Glutamatergic neuron (in vitro differentiated cells): ENCODE results near the gene VWA5B2. TPM values are rescaled to one million over a fixed set of nuclear protein-coding genes. Genes with fewer than 3 reads are reported as not detected.

Source experiments
- DNase-seq: peaks from one replicate; pipeline ENCODE4 v3.0.0; 2022
- H3K27ac Mint-ChIP-seq: one replicate; pipeline ENCODE4 v1.8.0; 2020; ENCODE audit warnings: mild to moderate bottlenecking, mixed read lengths, inconsistent platforms; ENCODE audit not compliant: unreplicated experiment
- H3K27me3 Mint-ChIP-seq: one replicate; pipeline ENCODE4 v1.8.0; 2020; ENCODE audit warnings: mild to moderate bottlenecking, moderate library complexity, mixed read lengths, inconsistent platforms; ENCODE audit not compliant: unreplicated experiment
- H3K36me3 Mint-ChIP-seq: one replicate; pipeline ENCODE4 v1.8.0; 2020; ENCODE audit warnings: mild to moderate bottlenecking, mixed read lengths, inconsistent platforms; ENCODE audit not compliant: unreplicated experiment
- H3K4me1 Mint-ChIP-seq: one replicate; pipeline ENCODE4 v1.8.0; 2020; ENCODE audit warnings: mild to moderate bottlenecking, low read depth, mixed read lengths, inconsistent platforms; ENCODE audit not compliant: unreplicated experiment
- H3K4me3 Mint-ChIP-seq: one replicate; pipeline ENCODE4 v1.8.0; 2020; ENCODE audit warnings: mild to moderate bottlenecking, mixed read lengths, inconsistent platforms; ENCODE audit not compliant: unreplicated experiment
- H3K9me3 Mint-ChIP-seq: one replicate; pipeline ENCODE4 v1.8.0; 2020; ENCODE audit warnings: mild to moderate bottlenecking, moderate library complexity, mixed read lengths, inconsistent platforms; ENCODE audit not compliant: unreplicated experiment
- CTCF ChIP-seq: fragments of 200-600 bp; sonication (generic); IDR thresholded peaks from one replicate; pipeline ENCODE4 v1.5.0; 2021; ENCODE audit not compliant: partially characterized antibody, unreplicated experiment
- total RNA-seq: library from RNA; stranded (reverse); fragmentation: NEBNext Ultra II Directional; extraction: Animal tissue kit (Norgen Biotek cat#: 25700); gene quantifications from one replicate; pipeline ENCODE4 v1.2.1, GENCODE V29; 2021; ENCODE audit not compliant: unreplicated experiment

The VWA5B2 gene
- total RNA-seq, 1 donor from 2014 or later, result 56.5 TPM

GRCh38 chr3:184234671-184235380 is 5.4 kb downstream of the VWA5B2 start:
- Mint-ChIP-seq H3K27me3 (peaks cover 17% of the 10 kb centered on the region), H3K27ac (peak overlapping the region; percentile 84), H3K4me3 (peak overlapping the region; percentile 68), H3K36me3 (peaks cover 4% of the 10 kb centered on the region), H3K9me3 (peaks cover 24% of the 10 kb centered on the region), H3K4me1 (peaks cover 34% of the 10 kb centered on the region)
- no peak for TF ChIP-seq CTCF
- no peak for DNase-seq

GRCh38 chr3:184235381-184236032 is 6.1 kb downstream of the VWA5B2 start:
- Mint-ChIP-seq H3K27ac (peak overlapping the region; percentile 84), H3K36me3 (peaks cover 4% of the 10 kb centered on the region), H3K4me1 (peaks cover 34% of the 10 kb centered on the region), H3K4me3 (peak overlapping the region; percentile 68), H3K27me3 (peaks cover 19% of the 10 kb centered on the region), H3K9me3 (peaks cover 26% of the 10 kb centered on the region)
- no peak for TF ChIP-seq CTCF
- no peak for DNase-seq

- DNase-seq, result no peak
- H3K4me3 Mint-ChIP-seq, result peak overlapping the region; percentile 68
- peaks cover 4% of the 10 kb centered on the region for H3K36me3 Mint-ChIP-seq
- no peak for TF ChIP-seq CTCF
- H3K9me3 Mint-ChIP-seq, result peaks cover 26% of the 10 kb centered on the region
- H3K27me3 Mint-ChIP-seq, result peaks cover 19% of the 10 kb centered on the region
- H3K27ac Mint-ChIP-seq, result peak overlapping the region; percentile 84
- H3K4me1 Mint-ChIP-seq, result peaks cover 34% of the 10 kb centered on the region
Observed at GRCh38 chr3:184236033-184236410, 6.6 kb downstream of the VWA5B2 start.

- Mint-ChIP-seq H3K9me3 (peaks cover 22% of the 10 kb centered on the region), H3K27me3 (peaks cover 14% of the 10 kb centered on the region), H3K4me3 (no peak overlapping the region), H3K4me1 (peaks cover 34% of the 10 kb centered on the region), H3K36me3 (peaks cover 4% of the 10 kb centered on the region), H3K27ac (peak overlapping the region; percentile 76)
- TF ChIP-seq CTCF, result no peak
- no peak for DNase-seq
Observed at GRCh38 chr3:184236636-184237035, 7.3 kb downstream of the VWA5B2 start.

- H3K4me3 Mint-ChIP-seq, result peak overlapping the region; percentile 44
Observed at GRCh38 chr3:184237211-184237610, 7.8 kb downstream of the VWA5B2 start.

More at GRCh38 chr3:184237211-184237610, 7.8 kb downstream of the VWA5B2 start:
- H3K36me3 Mint-ChIP-seq, result peaks cover 4% of the 10 kb centered on the region
- H3K27me3 Mint-ChIP-seq, result peaks cover 13% of the 10 kb centered on the region
- no peak for DNase-seq
- H3K27ac Mint-ChIP-seq, result peak overlapping the region; percentile 76
- peaks cover 33% of the 10 kb centered on the region for H3K4me1 Mint-ChIP-seq
- peaks cover 20% of the 10 kb centered on the region for H3K9me3 Mint-ChIP-seq
- no peak for TF ChIP-seq CTCF
